Osteoblast (primary cell): ENCODE data around the gene FEM1B. TPM values are rescaled to one million over a fixed set of nuclear protein-coding genes. Genes with fewer than 3 reads are reported as not detected.

Experiments
- DNase-seq: peaks from one replicate; pipeline ENCODE4 v3.0.0; 2011; ENCODE audit warnings: low spot score, mixed read lengths; ENCODE audit not compliant: insufficient read length; ENCODE audit errors: missing footprints
- H2AFZ ChIP-seq: 2 replicates; pipeline ENCODE4 v1.6.0; 2011; ENCODE audit warnings: mild to moderate bottlenecking, low read length
- H3K27ac ChIP-seq: 2 replicates; pipeline ENCODE4 v1.5.1; 2011; ENCODE audit warnings: mild to moderate bottlenecking, low read depth, low read length, moderate library complexity
- H3K27me3 ChIP-seq: 2 replicates; pipeline ENCODE4 v1.6.0; 2012; ENCODE audit warnings: mild to moderate bottlenecking, control low read depth, inconsistent platforms, low read length, moderate library complexity; ENCODE audit not compliant: insufficient read depth
- H3K36me3 ChIP-seq: 2 replicates; pipeline ENCODE4 v1.5.1; 2011; ENCODE audit warnings: mild to moderate bottlenecking, low read length, control low read depth, moderate library complexity; ENCODE audit not compliant: insufficient read depth
- H3K4me1 ChIP-seq: 2 replicates; pipeline ENCODE4 v1.5.1; 2011; ENCODE audit warnings: mild to moderate bottlenecking, low read length, control low read depth, moderate library complexity; ENCODE audit not compliant: insufficient read depth
- H3K4me2 ChIP-seq: 2 replicates; pipeline ENCODE4 v1.6.0; 2011; ENCODE audit warnings: mild to moderate bottlenecking, low read length; ENCODE audit not compliant: insufficient read depth
- H3K4me3 ChIP-seq: fragments of 200-600 bp; sonication (generic); 3 replicates; pipeline ENCODE4 v1.5.1; 2012; ENCODE audit warnings: mild to moderate bottlenecking, low read length, inconsistent platforms; ENCODE audit not compliant: insufficient read depth
- H3K79me2 ChIP-seq: 2 replicates; pipeline ENCODE4 v1.6.0; 2012; ENCODE audit warnings: mild to moderate bottlenecking, low read length, control low read depth, inconsistent platforms; ENCODE audit not compliant: insufficient read depth
- H3K9me3 ChIP-seq: 2 replicates; pipeline ENCODE4 v1.5.1; 2011; ENCODE audit warnings: low read depth, low read length, control low read depth
- H4K20me1 ChIP-seq: 2 replicates; pipeline ENCODE4 v1.6.0; 2012; ENCODE audit warnings: mild to moderate bottlenecking, low read length, control low read depth; ENCODE audit not compliant: insufficient read depth
- CTCF ChIP-seq: IDR thresholded peaks from 2 replicates; pipeline ENCODE4 v1.5.1; 2011; ENCODE audit warnings: mild to moderate bottlenecking, low read depth, low read length, moderate library complexity; ENCODE audit errors: extremely low read depth
- total RNA-seq: library from RNA; depleted of rRNA; stranded (reverse); fragments of >200 nt; gene quantifications from 2 replicates; pipeline ENCODE4 v1.2.3, GENCODE V29; 2012

The FEM1B gene
- total RNA-seq, 1 donor = 35.5 TPM

DNA sequence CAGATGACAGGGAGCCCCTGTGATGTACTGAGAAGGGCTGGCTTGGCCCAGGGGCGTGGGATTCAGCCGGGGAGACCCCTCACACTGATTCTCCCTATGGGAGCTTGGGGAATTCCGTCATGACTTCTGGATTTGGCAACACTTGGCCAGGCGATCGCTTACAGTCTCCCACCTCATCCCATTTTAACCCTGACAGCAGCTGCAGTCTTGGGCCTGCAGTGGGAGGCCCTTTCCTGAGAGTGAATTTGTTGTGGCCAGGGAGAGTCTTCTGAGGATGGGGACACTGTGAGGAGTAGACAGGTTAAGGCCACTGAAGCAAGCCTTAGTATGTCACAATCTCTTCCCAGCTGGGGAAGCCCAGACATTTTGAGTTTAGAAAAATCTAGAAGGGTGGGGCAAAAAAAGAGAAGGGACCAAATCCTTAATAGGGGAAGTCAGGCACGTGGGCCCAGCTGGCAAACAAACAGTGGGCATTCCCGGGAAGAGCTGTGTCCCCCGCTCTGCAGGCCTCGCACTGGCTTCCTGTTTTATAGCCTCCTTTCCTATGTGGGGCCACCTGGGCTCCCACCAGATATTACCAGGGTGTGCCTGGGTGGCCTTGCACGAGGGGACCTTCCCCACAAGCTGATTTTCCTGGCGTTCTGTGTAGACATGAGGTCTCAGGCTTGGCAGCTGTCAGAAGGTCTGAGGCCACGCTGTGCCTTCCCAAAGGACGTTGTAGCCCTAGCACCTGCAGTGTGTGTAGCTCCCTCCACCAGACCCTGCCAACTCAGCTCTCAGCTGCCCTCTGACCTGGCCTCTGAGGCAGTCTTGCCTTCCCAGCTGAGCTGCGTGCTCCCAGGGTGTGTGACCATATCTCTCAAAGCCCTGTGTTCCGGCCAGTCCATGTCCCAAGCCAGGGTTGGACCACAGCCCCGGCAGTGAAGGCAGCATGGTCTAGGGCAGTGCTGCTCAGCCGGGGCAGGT is 64.5 kb downstream of the FEM1B start:
- Histone ChIP-seq H3K79me2 (no peaks in the 10 kb centered on the region), H3K9me3 (no peaks in the 10 kb centered on the region), H3K4me2 (no peak overlapping the region), H3K4me1 (peaks cover 18% of the 10 kb centered on the region), H3K36me3 (peaks cover 97% of the 10 kb centered on the region), H2AFZ (no peak overlapping the region), H3K4me3 (no peak overlapping the region), H3K27me3 (no peaks in the 10 kb centered on the region), H3K27ac (no peak overlapping the region), H4K20me1 (peaks cover 11% of the 10 kb centered on the region)
- no peak for TF ChIP-seq CTCF
- no peak for DNase-seq

DNA sequence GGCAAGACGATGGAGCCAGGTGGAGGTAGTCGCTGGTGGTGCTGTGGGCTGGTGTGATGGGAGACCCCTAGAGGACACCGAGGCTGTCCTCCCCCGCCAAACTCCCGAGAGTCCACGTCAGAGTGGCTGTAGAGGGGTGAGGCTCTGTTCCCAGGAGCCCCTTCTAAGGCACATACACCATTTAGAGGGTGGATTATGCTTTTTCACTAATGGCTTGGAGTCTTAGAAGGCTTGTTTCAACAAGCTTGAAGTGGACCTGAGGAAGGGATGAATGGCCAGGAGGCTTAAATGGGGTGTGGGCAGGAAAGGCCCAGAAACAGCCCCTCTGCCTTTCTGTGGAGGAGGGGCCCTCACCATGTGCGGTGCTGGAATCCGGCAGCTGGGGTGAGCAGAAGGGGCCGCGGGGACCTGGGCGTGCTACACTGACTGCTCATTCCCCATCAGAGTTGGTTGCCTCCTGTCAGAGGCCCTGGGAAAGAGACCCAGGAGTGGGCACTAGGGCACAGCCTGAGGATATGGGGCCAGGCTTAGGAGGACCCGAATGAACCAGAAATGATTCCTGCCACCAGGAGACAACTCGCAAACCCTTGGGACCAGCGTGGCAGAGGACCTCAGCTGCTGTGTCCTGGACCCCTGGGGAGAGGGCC is 66.2 kb downstream of the FEM1B start:
- H3K27ac ChIP-seq = no peak overlapping the region
- H3K4me1 ChIP-seq = peaks cover 13% of the 10 kb centered on the region
- H3K4me2 ChIP-seq = no peak overlapping the region
- no peak overlapping the region for H2AFZ ChIP-seq
- H3K36me3 ChIP-seq = peaks cover 97% of the 10 kb centered on the region
- no peaks in the 10 kb centered on the region for H3K79me2 ChIP-seq
- DNase-seq = no peak
- peaks cover 13% of the 10 kb centered on the region for H4K20me1 ChIP-seq
- TF ChIP-seq CTCF = no peak
- H3K9me3 ChIP-seq = no peaks in the 10 kb centered on the region
- H3K27me3 ChIP-seq = no peaks in the 10 kb centered on the region
- H3K4me3 ChIP-seq = no peak overlapping the region

- no peak for TF ChIP-seq CTCF
- Histone ChIP-seq H3K9me3 (no peaks in the 10 kb centered on the region), H3K79me2 (no peaks in the 10 kb centered on the region), H2AFZ (no peak overlapping the region), H3K27ac (no peak overlapping the region), H3K36me3 (peaks cover 99% of the 10 kb centered on the region), H3K27me3 (no peaks in the 10 kb centered on the region), H3K4me2 (no peak overlapping the region), H4K20me1 (peaks cover 13% of the 10 kb centered on the region), H3K4me3 (no peak overlapping the region), H3K4me1 (peaks cover 13% of the 10 kb centered on the region)
- no peak for DNase-seq
These were observed 67.1 kb downstream of the FEM1B start for GRCh38 chr15:68344600-68344999.

Other genes starting within 250 kb of the FEM1B start
- 23.6 and 29.0 TPM in 2 replicates for gene PIAS1, start 223.4 kb upstream of the FEM1B start, total RNA-seq
- gene CALML4, start 72.4 kb upstream of the FEM1B start, total RNA-seq = 1.2 and 2.2 TPM in 2 replicates
- 15.2 and 20.3 TPM in 2 replicates for gene CLN6, start 48.0 kb upstream of the FEM1B start, total RNA-seq
- 567 and 697 TPM in 2 replicates for gene ITGA11, start 154.4 kb downstream of the FEM1B start, total RNA-seq